ENCODE data around the gene GTF3C1.

- TF ChIP-seq POLR2A (IDR thresholded peaks at IDR 0.05): no peak
- TF ChIP-seq CTCF (IDR thresholded peaks at IDR 0.05): no peak
Measured at GRCh38 chr16:27465483-27465879, 84.2 kb downstream of the GTF3C1 start.

Data from breast epithelium (tissue), 3 donors.